ENCODE results near the gene OR52N2.

Gene OR52N2

DNA sequence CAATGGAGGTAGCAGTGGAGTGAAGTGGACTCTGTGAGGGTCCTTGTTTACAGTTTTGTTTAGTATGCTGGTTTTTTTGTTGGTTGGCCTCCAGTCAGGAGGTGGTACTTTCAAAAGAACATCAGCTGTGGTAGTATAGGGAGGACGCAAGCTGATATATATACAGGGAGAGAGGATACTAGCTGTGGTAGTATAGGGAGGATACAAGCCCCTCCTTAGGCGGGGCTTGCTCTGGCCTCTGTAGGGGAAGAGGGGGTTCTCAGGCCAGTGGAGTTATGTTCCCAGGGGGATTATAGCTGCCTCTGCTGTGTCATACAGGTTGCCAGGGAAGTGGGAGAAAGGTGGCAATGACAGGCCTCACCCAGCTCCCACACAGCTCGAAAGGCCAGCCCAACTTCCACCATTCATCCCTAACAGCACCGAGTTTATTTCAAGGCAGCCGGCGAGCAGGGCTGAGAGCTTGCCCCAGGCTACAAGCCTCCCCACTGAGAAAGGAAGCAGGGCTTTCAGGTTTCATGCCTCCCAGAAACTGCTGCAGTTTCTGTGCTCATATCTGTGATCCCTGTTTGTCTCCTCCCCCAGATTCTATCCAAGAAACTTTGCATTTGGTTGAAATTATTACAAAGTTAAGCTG is 22.6 kb downstream of the OR52N2 start:
- Histone ChIP-seq H3K36me3 (ENCODE audit: control insufficient read depth, insufficient read depth, low read length) (no peaks in the 10 kb centered on the region), H2BK5ac (ENCODE audit: low read length) (no peak overlapping the region), H3K4me3 (ENCODE audit: low read length) (no peak overlapping the region), H3K79me1 (ENCODE audit: low read length) (no peaks in the 10 kb centered on the region), H3K9ac (ENCODE audit: low read length) (no peak overlapping the region), H2AK5ac (ENCODE audit: low read length) (no peak overlapping the region), H4K5ac (ENCODE audit: low read length) (no peak overlapping the region), H3K23ac (ENCODE audit: low read length) (no peak overlapping the region), H3K18ac (ENCODE audit: low read length) (no peak overlapping the region), H4K8ac (ENCODE audit: low read depth, low read length) (peak overlapping the region; percentile 82), H3K4me2 (ENCODE audit: low read length) (no peak overlapping the region), H3K4me1 (ENCODE audit: control insufficient read depth, low read depth, low read length) (no peaks in the 10 kb centered on the region), H3K27ac (ENCODE audit: low read depth, low read length) (peak overlapping the region; percentile 70), H3K56ac (ENCODE audit: low read length) (no peak overlapping the region), H3K27me3 (ENCODE audit: insufficient read depth, low read length, poor library complexity) (no peaks in the 10 kb centered on the region), H2BK120ac (ENCODE audit: low read depth, low read length) (no peak overlapping the region), H2BK15ac (replicated peaks; ENCODE audit: low read depth) (no peak overlapping the region), H3K79me2 (ENCODE audit: control insufficient read depth, insufficient read depth, low read length) (no peaks in the 10 kb centered on the region), H3K4ac (ENCODE audit: low read depth, low read length) (no peak overlapping the region)
- WGBS (ENCODE audit: extremely low coverage, insufficient coverage, low lambda C conversion rate) = no CpG with 5 or more reads among the region's 6 CpGs
- DNase-seq = peak; percentile 65

DNA sequence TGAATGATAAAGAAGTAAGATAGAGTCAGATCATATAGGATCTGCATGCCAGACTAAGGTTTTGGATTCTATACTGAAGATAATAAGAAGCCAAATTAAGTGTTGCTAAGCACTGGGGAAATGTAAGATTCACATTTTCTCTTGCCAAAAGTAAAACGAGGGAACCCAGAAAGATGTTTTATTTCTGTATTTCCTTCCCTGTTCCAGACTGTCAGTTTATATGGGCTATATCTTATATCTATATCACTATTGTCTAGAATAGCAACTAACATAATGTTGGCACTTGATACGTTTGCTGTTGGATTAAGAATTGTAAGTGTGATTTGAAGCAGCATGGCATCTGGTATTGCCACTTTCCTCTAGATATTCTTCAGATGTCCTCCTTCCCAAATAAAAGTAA is 24.7 kb downstream of the OR52N2 start:
- H3K36me3 ChIP-seq (ENCODE audit: control insufficient read depth, insufficient read depth, low read length) = no peaks in the 10 kb centered on the region
- no peak overlapping the region for H3K18ac ChIP-seq (ENCODE audit: low read length)
- H3K79me1 ChIP-seq (ENCODE audit: low read length) = no peaks in the 10 kb centered on the region
- no CpG with 5 or more reads among the region's 2 CpGs for WGBS (ENCODE audit: extremely low coverage, insufficient coverage, low lambda C conversion rate)
- no peak overlapping the region for H3K4me3 ChIP-seq (ENCODE audit: low read length)
- no peak overlapping the region for H2BK5ac ChIP-seq (ENCODE audit: low read length)
- no peak overlapping the region for H3K4me2 ChIP-seq (ENCODE audit: low read length)
- no peak overlapping the region for H4K5ac ChIP-seq (ENCODE audit: low read length)
- no peaks in the 10 kb centered on the region for H3K27me3 ChIP-seq (ENCODE audit: insufficient read depth, low read length, poor library complexity)
- no peak overlapping the region for H3K4ac ChIP-seq (ENCODE audit: low read depth, low read length)
- no peaks in the 10 kb centered on the region for H3K4me1 ChIP-seq (ENCODE audit: control insufficient read depth, low read depth, low read length)
- no peak overlapping the region for H2BK15ac ChIP-seq (replicated peaks; ENCODE audit: low read depth)
- no peaks in the 10 kb centered on the region for H3K79me2 ChIP-seq (ENCODE audit: control insufficient read depth, insufficient read depth, low read length)
- no peak overlapping the region for H2AK5ac ChIP-seq (ENCODE audit: low read length)
- no peak overlapping the region for H3K27ac ChIP-seq (ENCODE audit: low read depth, low read length)
- no peak overlapping the region for H4K8ac ChIP-seq (ENCODE audit: low read depth, low read length)
- H2BK120ac ChIP-seq (ENCODE audit: low read depth, low read length) = no peak overlapping the region
- H3K23ac ChIP-seq (ENCODE audit: low read length) = no peak overlapping the region
- no peak overlapping the region for H3K9ac ChIP-seq (ENCODE audit: low read length)
- no peak for DNase-seq
- H3K56ac ChIP-seq (ENCODE audit: low read length) = no peak overlapping the region

- H3K4ac ChIP-seq (ENCODE audit: low read depth, low read length) = no peak overlapping the region
- H2BK5ac ChIP-seq (ENCODE audit: low read length) = no peak overlapping the region
- H2BK120ac ChIP-seq (ENCODE audit: low read depth, low read length) = no peak overlapping the region
- DNase-seq = no peak
- H2BK15ac ChIP-seq (replicated peaks; ENCODE audit: low read depth) = no peak overlapping the region
- no peak overlapping the region for H3K56ac ChIP-seq (ENCODE audit: low read length)
- no peaks in the 10 kb centered on the region for H3K36me3 ChIP-seq (ENCODE audit: control insufficient read depth, insufficient read depth, low read length)
- H3K79me1 ChIP-seq (ENCODE audit: low read length) = no peaks in the 10 kb centered on the region
- H3K79me2 ChIP-seq (ENCODE audit: control insufficient read depth, insufficient read depth, low read length) = no peaks in the 10 kb centered on the region
- no peak overlapping the region for H3K4me2 ChIP-seq (ENCODE audit: low read length)
- no peak overlapping the region for H3K9ac ChIP-seq (ENCODE audit: low read length)
- H3K4me1 ChIP-seq (ENCODE audit: control insufficient read depth, low read depth, low read length) = no peaks in the 10 kb centered on the region
- no peak overlapping the region for H4K8ac ChIP-seq (ENCODE audit: low read depth, low read length)
- H3K18ac ChIP-seq (ENCODE audit: low read length) = no peak overlapping the region
- no peak overlapping the region for H4K5ac ChIP-seq (ENCODE audit: low read length)
- H3K4me3 ChIP-seq (ENCODE audit: low read length) = no peak overlapping the region
- no peak overlapping the region for H3K23ac ChIP-seq (ENCODE audit: low read length)
- no CpG with 5 or more reads among the region's 2 CpGs for WGBS (ENCODE audit: extremely low coverage, insufficient coverage, low lambda C conversion rate)
- no peak overlapping the region for H3K27ac ChIP-seq (ENCODE audit: low read depth, low read length)
- H2AK5ac ChIP-seq (ENCODE audit: low read length) = no peak overlapping the region
- no peaks in the 10 kb centered on the region for H3K27me3 ChIP-seq (ENCODE audit: insufficient read depth, low read length, poor library complexity)
These were observed 29.0 kb downstream of the OR52N2 start for GRCh38 chr11:5837695-5838094.

DNA sequence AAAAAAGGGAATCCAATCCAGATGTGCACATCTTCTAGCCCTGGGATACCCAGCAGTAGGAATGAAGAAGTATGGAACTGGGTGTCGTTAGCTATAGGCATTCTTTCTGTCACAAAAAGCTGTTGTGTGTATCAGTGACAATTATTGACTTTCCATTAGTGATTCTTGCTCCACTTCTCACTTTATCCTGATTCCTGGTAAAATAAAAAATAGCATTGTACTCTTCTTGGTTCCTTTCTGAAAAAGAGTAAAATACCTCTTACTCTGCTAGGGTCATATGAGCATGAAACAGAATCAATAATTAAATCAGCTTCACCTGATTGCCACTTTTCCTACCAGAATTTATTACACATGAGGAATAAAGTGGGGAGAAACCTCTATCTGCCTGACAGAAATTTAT is 33.1 kb downstream of the OR52N2 start, which contains the start of gene OR52E6:
Gene OR52E6, minus strand, starts transcription at position 101 of the 400 bp plus-strand sequence. Its CDS starts 0 bp downstream, at position 101.
- Histone ChIP-seq H3K9ac (ENCODE audit: low read length) (no peak within 1 kb of the TSS), H2AK5ac (ENCODE audit: low read length) (no peak within 1 kb of the TSS), H3K79me1 (ENCODE audit: low read length) (no peaks in the 10 kb centered on the region), H3K18ac (ENCODE audit: low read length) (no peak within 1 kb of the TSS), H2BK5ac (ENCODE audit: low read length) (no peak within 1 kb of the TSS), H3K23ac (ENCODE audit: low read length) (no peak within 1 kb of the TSS), H3K4me2 (ENCODE audit: low read length) (no peak within 1 kb of the TSS), H2BK120ac (ENCODE audit: low read depth, low read length) (no peak within 1 kb of the TSS), H3K4me3 (ENCODE audit: low read length) (no peak within 1 kb of the TSS), H3K56ac (ENCODE audit: low read length) (no peak within 1 kb of the TSS), H3K79me2 (ENCODE audit: control insufficient read depth, insufficient read depth, low read length) (no peaks in the 10 kb centered on the region), H3K36me3 (ENCODE audit: control insufficient read depth, insufficient read depth, low read length) (no peaks in the 10 kb centered on the region), H4K5ac (ENCODE audit: low read length) (no peak within 1 kb of the TSS), H3K27me3 (ENCODE audit: insufficient read depth, low read length, poor library complexity) (no peaks in the 10 kb centered on the region), H3K4ac (ENCODE audit: low read depth, low read length) (no peak within 1 kb of the TSS), H2BK15ac (replicated peaks; ENCODE audit: low read depth) (no peak within 1 kb of the TSS), H3K4me1 (ENCODE audit: control insufficient read depth, low read depth, low read length) (no peaks in the 10 kb centered on the region), H3K27ac (ENCODE audit: low read depth, low read length) (no peak within 1 kb of the TSS), H4K8ac (ENCODE audit: low read depth, low read length) (no peak within 1 kb of the TSS)
- DNase-seq = no peak
- no CpG with 5 or more reads among the region's 1 CpG for WGBS (ENCODE audit: extremely low coverage, insufficient coverage, low lambda C conversion rate)

DNA sequence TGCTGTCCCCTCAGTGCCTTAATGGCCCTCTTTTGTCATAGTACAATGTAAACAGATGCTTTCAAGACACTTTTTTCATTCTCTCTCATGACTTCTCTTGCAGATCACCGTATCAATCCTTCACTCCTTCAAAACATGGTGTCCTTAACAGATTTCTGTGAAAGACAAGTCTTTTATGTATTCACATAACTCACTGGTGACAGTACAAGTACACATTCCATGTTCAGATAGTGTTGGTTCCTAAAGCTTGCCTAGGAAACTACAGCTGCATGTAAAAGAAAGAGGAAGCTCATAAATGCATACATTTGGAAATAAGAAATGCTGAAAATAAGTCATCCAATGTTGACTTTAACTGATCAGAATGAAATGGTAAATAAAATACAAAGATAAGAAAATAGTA is 38.0 kb downstream of the OR52N2 start:
- DNase-seq = no peak
- Histone ChIP-seq H3K56ac (ENCODE audit: low read length) (no peak overlapping the region), H3K23ac (ENCODE audit: low read length) (no peak overlapping the region), H3K9ac (ENCODE audit: low read length) (no peak overlapping the region), H4K8ac (ENCODE audit: low read depth, low read length) (no peak overlapping the region), H3K4ac (ENCODE audit: low read depth, low read length) (no peak overlapping the region), H3K18ac (ENCODE audit: low read length) (no peak overlapping the region), H2BK15ac (replicated peaks; ENCODE audit: low read depth) (no peak overlapping the region), H3K27ac (ENCODE audit: low read depth, low read length) (no peak overlapping the region), H3K4me3 (ENCODE audit: low read length) (no peak overlapping the region), H3K4me1 (ENCODE audit: control insufficient read depth, low read depth, low read length) (no peaks in the 10 kb centered on the region), H3K4me2 (ENCODE audit: low read length) (no peak overlapping the region), H2AK5ac (ENCODE audit: low read length) (no peak overlapping the region), H4K5ac (ENCODE audit: low read length) (no peak overlapping the region), H3K79me2 (ENCODE audit: control insufficient read depth, insufficient read depth, low read length) (no peaks in the 10 kb centered on the region), H3K79me1 (ENCODE audit: low read length) (no peaks in the 10 kb centered on the region), H2BK120ac (ENCODE audit: low read depth, low read length) (no peak overlapping the region), H3K27me3 (ENCODE audit: insufficient read depth, low read length, poor library complexity) (no peaks in the 10 kb centered on the region), H2BK5ac (ENCODE audit: low read length) (no peak overlapping the region), H3K36me3 (ENCODE audit: control insufficient read depth, insufficient read depth, low read length) (no peaks in the 10 kb centered on the region)
- WGBS (ENCODE audit: extremely low coverage, insufficient coverage, low lambda C conversion rate) = no CpG with 5 or more reads among the region's 1 CpG

DNA sequence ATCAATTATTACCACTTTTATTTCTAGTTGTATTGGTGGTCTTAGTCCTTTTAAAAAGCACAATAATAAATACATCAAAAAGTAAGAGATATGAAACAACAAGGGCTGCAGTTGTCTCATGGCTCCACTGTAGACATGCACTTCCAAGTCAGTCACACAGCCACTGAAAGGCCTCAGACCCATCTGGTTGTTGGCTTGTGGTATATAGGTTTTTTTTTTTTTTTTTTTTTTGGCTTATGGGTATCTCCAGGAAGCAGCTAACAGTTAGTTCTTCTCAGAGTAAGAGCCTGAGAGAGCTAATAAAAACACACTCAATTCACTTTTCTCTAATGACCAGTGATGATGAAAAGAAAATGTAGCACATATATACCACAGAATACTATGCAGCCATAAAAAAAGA is 39.0 kb downstream of the OR52N2 start:
- no peak overlapping the region for H3K18ac ChIP-seq (ENCODE audit: low read length)
- H4K8ac ChIP-seq (ENCODE audit: low read depth, low read length) = no peak overlapping the region
- H2BK5ac ChIP-seq (ENCODE audit: low read length) = no peak overlapping the region
- H3K56ac ChIP-seq (ENCODE audit: low read length) = no peak overlapping the region
- H2AK5ac ChIP-seq (ENCODE audit: low read length) = no peak overlapping the region
- no peak overlapping the region for H4K5ac ChIP-seq (ENCODE audit: low read length)
- no peak overlapping the region for H3K4me2 ChIP-seq (ENCODE audit: low read length)
- H3K79me2 ChIP-seq (ENCODE audit: control insufficient read depth, insufficient read depth, low read length) = no peaks in the 10 kb centered on the region
- H3K4me3 ChIP-seq (ENCODE audit: low read length) = no peak overlapping the region
- no peaks in the 10 kb centered on the region for H3K79me1 ChIP-seq (ENCODE audit: low read length)
- H3K4me1 ChIP-seq (ENCODE audit: control insufficient read depth, low read depth, low read length) = no peaks in the 10 kb centered on the region
- no peak overlapping the region for H3K23ac ChIP-seq (ENCODE audit: low read length)
- H3K27ac ChIP-seq (ENCODE audit: low read depth, low read length) = no peak overlapping the region
- H3K9ac ChIP-seq (ENCODE audit: low read length) = no peak overlapping the region
- no peak overlapping the region for H2BK120ac ChIP-seq (ENCODE audit: low read depth, low read length)
- no peak for DNase-seq
- no peaks in the 10 kb centered on the region for H3K36me3 ChIP-seq (ENCODE audit: control insufficient read depth, insufficient read depth, low read length)
- H2BK15ac ChIP-seq (replicated peaks; ENCODE audit: low read depth) = no peak overlapping the region
- no peak overlapping the region for H3K4ac ChIP-seq (ENCODE audit: low read depth, low read length)
- no peaks in the 10 kb centered on the region for H3K27me3 ChIP-seq (ENCODE audit: insufficient read depth, low read length, poor library complexity)

Measured in mesendoderm (in vitro differentiated cells).